Liver (tissue), 9 donors: Measurements from ENCODE around the gene CPS1. TPM values are rescaled to one million over a fixed set of nuclear protein-coding genes. Genes with fewer than 3 reads are reported as not detected.

Source experiments
- DNase-seq: peaks from one replicate; pipeline ENCODE4 v3.0.0-alpha.2; 2017; ENCODE audit warnings: low spot score
- H3K27ac ChIP-seq, 2 donors: one replicate each; pipeline ENCODE4 v1.7.0; 2013; ENCODE audit warnings: inconsistent platforms in 2 of 2, low read length in 2 of 2, control low read depth in 1 of 2, low read depth in 1 of 2, mild to moderate bottlenecking in 1 of 2
- H3K27me3 ChIP-seq, 4 donors: one replicate each; pipeline versions ENCODE4 v1.6.1 to v1.7.0; 2013; ENCODE audit warnings: low read length in 3 of 4, inconsistent platforms in 1 of 4, mild to moderate bottlenecking in 1 of 4, moderate library complexity in 1 of 4; ENCODE audit not compliant: control insufficient read depth in 4 of 4, insufficient read depth in 4 of 4
- H3K36me3 ChIP-seq, 4 donors: one replicate each; pipeline versions ENCODE4 v1.6.1 to v1.7.0; 2013; ENCODE audit warnings: low read length in 3 of 4, mild to moderate bottlenecking in 3 of 4, low read depth in 1 of 4, moderate library complexity in 1 of 4; ENCODE audit not compliant: control insufficient read depth in 4 of 4, insufficient read depth in 3 of 4
- H3K4me1 ChIP-seq, 4 donors: one replicate each; pipeline versions ENCODE4 v1.6.1 to v1.7.0; 2013; ENCODE audit warnings: low read length in 3 of 4, mild to moderate bottlenecking in 3 of 4, moderate library complexity in 1 of 4; ENCODE audit not compliant: control insufficient read depth in 4 of 4, insufficient read depth in 4 of 4
- H3K4me3 ChIP-seq, 3 donors: one replicate each; pipeline versions ENCODE4 v1.6.1 to v1.7.0; 2013; ENCODE audit warnings: low read length in 3 of 3, control low read depth in 1 of 3, low read depth in 1 of 3, mild to moderate bottlenecking in 1 of 3
- H3K9ac ChIP-seq, 2 donors: one replicate each; pipeline ENCODE4 v1.7.0; 2013; ENCODE audit warnings: low read length in 2 of 2, mild to moderate bottlenecking in 2 of 2, moderate library complexity in 2 of 2, control low read depth in 1 of 2, low read depth in 1 of 2
- H3K9me3 ChIP-seq, 4 donors: one replicate each; pipeline versions ENCODE4 v1.6.1 to v1.7.0; 2013; ENCODE audit warnings: low read length in 3 of 4; ENCODE audit not compliant: control insufficient read depth in 4 of 4
- ATF3 ChIP-seq: IDR thresholded peaks from 2 replicates; pipeline ENCODE4 v1.6.1; 2016; ENCODE audit warnings: antibody characterized with exemption
- EGR1 ChIP-seq, 2 donors: IDR thresholded peaks; 2 replicates each; pipeline ENCODE4 v1.6.1; 2016 to 2018; ENCODE audit warnings: antibody characterized with exemption in 2 of 2, low read depth in 2 of 2
- FOXA1 ChIP-seq: IDR thresholded peaks from 2 replicates; pipeline ENCODE4 v1.6.1; 2016; ENCODE audit warnings: antibody characterized with exemption
- FOXA2 ChIP-seq: IDR thresholded peaks from 2 replicates; pipeline ENCODE4 v1.6.1; 2016; ENCODE audit warnings: antibody characterized with exemption
- GABPA ChIP-seq, 2 donors: IDR thresholded peaks in 1 of 2; conservative IDR thresholded peaks in 1 of 2; 2 replicates each; pipeline ENCODE4 v1.6.1; 2016; ENCODE audit warnings: antibody characterized with exemption in 2 of 2, mild to moderate bottlenecking in 1 of 2, moderate library complexity in 1 of 2
- HNF4A ChIP-seq, 2 donors: conservative IDR thresholded peaks; 2 replicates each; pipeline ENCODE4 v1.6.1; 2016; ENCODE audit warnings: antibody characterized with exemption in 2 of 2, mild to moderate bottlenecking in 2 of 2
- HNF4G ChIP-seq: IDR thresholded peaks from 2 replicates; pipeline ENCODE4 v1.6.1; 2016; ENCODE audit warnings: antibody characterized with exemption
- JUND ChIP-seq, 2 donors: IDR thresholded peaks; 2 replicates each; pipeline ENCODE4 v1.6.1; 2016; ENCODE audit warnings: antibody characterized with exemption in 2 of 2
- NR2F2 ChIP-seq: IDR thresholded peaks from 2 replicates; pipeline ENCODE4 v1.6.1; 2016; ENCODE audit warnings: antibody characterized with exemption
- RAD21 ChIP-seq, 2 donors: IDR thresholded peaks; 2 replicates each; pipeline ENCODE4 v1.6.1; 2016; ENCODE audit warnings: antibody characterized with exemption in 2 of 2, mild to moderate bottlenecking in 2 of 2
- REST ChIP-seq: IDR thresholded peaks from 2 replicates; pipeline ENCODE4 v1.6.1; 2016; ENCODE audit warnings: antibody characterized with exemption, mild to moderate bottlenecking
- RXRA ChIP-seq, 2 donors: IDR thresholded peaks; 2 replicates each; pipeline ENCODE4 v1.6.1; 2017 to 2018; ENCODE audit warnings: antibody characterized with exemption in 2 of 2, mild to moderate bottlenecking in 1 of 2
- SP1 ChIP-seq: IDR thresholded peaks from 2 replicates; pipeline ENCODE4 v1.6.1; 2018; ENCODE audit warnings: antibody characterized with exemption, mild to moderate bottlenecking
- TAF1 ChIP-seq: conservative IDR thresholded peaks from 2 replicates; pipeline ENCODE4 v1.6.1; 2016; ENCODE audit warnings: antibody characterized with exemption, mild to moderate bottlenecking
- YY1 ChIP-seq: IDR thresholded peaks from 2 replicates; pipeline ENCODE4 v1.6.1; 2016; ENCODE audit warnings: antibody characterized with exemption, mild to moderate bottlenecking
- ZBTB33 ChIP-seq: IDR thresholded peaks from 2 replicates; pipeline ENCODE4 v1.6.1; 2016; ENCODE audit warnings: antibody characterized with exemption
- WGBS: extraction: QIAGEN DNeasy Blood & Tissue Kit; methylation state at CpG from one replicate; pipeline ENCODE4 v1.1.7; 2013; 5-methylcytosine and 5-hydroxymethylcytosine counted together
- polyA plus RNA-seq, 2 donors: library from polyadenylated mRNA; stranded (reverse) in 1 of 2; unstranded in 1 of 2; fragments of 200-250 nt in 1 of 2; fragments of >200 nt in 1 of 2; fragmentation: Nextera tagmentation in 1 of 2; extraction: Ambion mirVana in 1 of 2; gene quantifications; one replicate each; pipeline versions ENCODE4 v1.2.1 to v1.2.3, GENCODE V29; 2013 to 2015
- total RNA-seq, 2 donors: library from RNA; depleted of rRNA; stranded (reverse); fragments of >200 nt; gene quantifications; one replicate each; pipeline ENCODE4 v1.2.3, GENCODE V29; 2014
- TF ChIP-seq, protein P1 (sequence below): fragments of 150-350 bp; IDR thresholded peaks from 2 replicates; pipeline ENCODE4 v1.5.1; 2017; ENCODE audit warnings: improper control_type of control experiment, low read depth, low read length; ENCODE audit not compliant: missing input control
- TF ChIP-seq, protein P2 (sequence below): IDR thresholded peaks from 2 replicates; pipeline ENCODE4 v1.6.1; 2016; ENCODE audit warnings: antibody characterized with exemption
- donor health status: healthy.
- donor health status: healthy.
- donor health status: healthy.
- donor health status: healthy.
- donor health status: healthy.

The CPS1 gene
- total and polyA plus RNA-seq, 4 donors: 469 to 930 (median 575) TPM

GRCh38 chr2:210528716-210529115 is 27.7 kb upstream of the CPS1 start (continued):
- no peak for TF ChIP-seq HNF4A (conservative IDR thresholded peaks at IDR 0.05)

GRCh38 chr2:210531050-210531449 is 25.3 kb upstream of the CPS1 start:
- TF ChIP-seq ZBTB33 (no peak), FOXA2 (no peak), HNF4G (no peak), RXRA (IDR thresholded peaks at IDR 0.05) (peak in 1 of 2 donors; percentile 44), NR2F2 (no peak), RAD21 (IDR thresholded peaks at IDR 0.05) (no peak), FOXA1 (no peak), ATF3 (no peak), EGR1 (IDR thresholded peaks at IDR 0.05; ENCODE audit: low read depth in 2 of 2) (no peak), JUND (IDR thresholded peaks at IDR 0.05) (peak in 1 of 2 donors; percentile 11), TAF1 (no peak), GABPA (IDR thresholded peaks at IDR 0.05 in 1 of 2, conservative IDR thresholded peaks at IDR 0.05 in 1 of 2) (no peak), REST (no peak), HNF4A (conservative IDR thresholded peaks at IDR 0.05) (no peak), YY1 (peak; percentile 48), SP1 (no peak)
- TF ChIP-seq, protein P1, sequence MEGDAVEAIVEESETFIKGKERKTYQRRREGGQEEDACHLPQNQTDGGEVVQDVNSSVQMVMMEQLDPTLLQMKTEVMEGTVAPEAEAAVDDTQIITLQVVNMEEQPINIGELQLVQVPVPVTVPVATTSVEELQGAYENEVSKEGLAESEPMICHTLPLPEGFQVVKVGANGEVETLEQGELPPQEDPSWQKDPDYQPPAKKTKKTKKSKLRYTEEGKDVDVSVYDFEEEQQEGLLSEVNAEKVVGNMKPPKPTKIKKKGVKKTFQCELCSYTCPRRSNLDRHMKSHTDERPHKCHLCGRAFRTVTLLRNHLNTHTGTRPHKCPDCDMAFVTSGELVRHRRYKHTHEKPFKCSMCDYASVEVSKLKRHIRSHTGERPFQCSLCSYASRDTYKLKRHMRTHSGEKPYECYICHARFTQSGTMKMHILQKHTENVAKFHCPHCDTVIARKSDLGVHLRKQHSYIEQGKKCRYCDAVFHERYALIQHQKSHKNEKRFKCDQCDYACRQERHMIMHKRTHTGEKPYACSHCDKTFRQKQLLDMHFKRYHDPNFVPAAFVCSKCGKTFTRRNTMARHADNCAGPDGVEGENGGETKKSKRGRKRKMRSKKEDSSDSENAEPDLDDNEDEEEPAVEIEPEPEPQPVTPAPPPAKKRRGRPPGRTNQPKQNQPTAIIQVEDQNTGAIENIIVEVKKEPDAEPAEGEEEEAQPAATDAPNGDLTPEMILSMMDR: no peak
- TF ChIP-seq, protein P2, sequence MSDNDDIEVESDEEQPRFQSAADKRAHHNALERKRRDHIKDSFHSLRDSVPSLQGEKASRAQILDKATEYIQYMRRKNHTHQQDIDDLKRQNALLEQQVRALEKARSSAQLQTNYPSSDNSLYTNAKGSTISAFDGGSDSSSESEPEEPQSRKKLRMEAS: no peak
- no peaks in the 10 kb centered on the region for H3K36me3 ChIP-seq
- H3K27ac ChIP-seq: peak overlapping the region in 1 of 2 donors; percentile 48
- no peak overlapping the region for H3K9ac ChIP-seq
- H3K4me3 ChIP-seq: no peak overlapping the region
- H3K9me3 ChIP-seq: no peaks in the 10 kb centered on the region
- DNase-seq: no peak
- WGBS: 35% methylated on average over 5 of the region's 5 CpGs
- H3K4me1 ChIP-seq: peaks cover 6 to 43% (median 36%) of the 10 kb centered on the region in 4 donors
- no peaks in the 10 kb centered on the region for H3K27me3 ChIP-seq
